ENCODE data around the gene MSH4.

GRCh38 chr1:75855734-75856133 is 59.1 kb downstream of the MSH4 start:
- TF ChIP-seq POLR2A (IDR thresholded peaks at IDR 0.05; ENCODE audit: low read length): no peak
- no peak for TF ChIP-seq GATA1 (IDR thresholded peaks at IDR 0.05; ENCODE audit: low read depth, low read length)

Measured in erythroblast (primary cell).